Activated naive CD4-positive, alpha-beta T cell treated with anti-CD3 and anti-CD28 coated beads, Interleukin-2, amount 50 U/mL, for 72 hours (primary cell): Measurements from ENCODE around the gene GALNT18. TPM values are rescaled to one million over a fixed set of nuclear protein-coding genes. Genes with fewer than 3 reads are reported as not detected.
"Not testable (repeated sequence)": the region's sequence is repeated elsewhere in the genome, so short reads cannot be mapped to it uniquely, and the experiment has no call there.

Source experiments
- ATAC-seq, 2 donors: fragments of 150-1000 bp; cut with Tn5 transposase; 2 replicates each; pipeline ENCODE4 v1.10.0; 2021; ENCODE audit warnings: mild to moderate bottlenecking in 2 of 2, moderate library complexity in 2 of 2
- DNase-seq, 2 donors: peaks; one replicate each; pipeline ENCODE4 v3.0.0; 2021 to 2022; ENCODE audit warnings: low spot score in 2 of 2
- H3K27ac Mint-ChIP-seq, 2 donors: one replicate each; pipeline ENCODE4 v1.8.0; 2022; ENCODE audit warnings: mild to moderate bottlenecking in 2 of 2, mixed read lengths in 2 of 2
- H3K36me3 Mint-ChIP-seq, 2 donors: one replicate each; pipeline ENCODE4 v1.8.0; 2022; ENCODE audit warnings: mixed read lengths in 2 of 2
- H3K9me3 Mint-ChIP-seq, 2 donors: one replicate each; pipeline ENCODE4 v1.8.0; 2022; ENCODE audit warnings: mixed read lengths in 2 of 2
- total RNA-seq, 2 donors: library from RNA; stranded (reverse); gene quantifications; one replicate each; pipeline ENCODE4 v1.2.3, GENCODE V29; 2022

Gene GALNT18
- total RNA-seq, 2 donors from 2014 or later = 2.0 to 19.2 TPM

DNA sequence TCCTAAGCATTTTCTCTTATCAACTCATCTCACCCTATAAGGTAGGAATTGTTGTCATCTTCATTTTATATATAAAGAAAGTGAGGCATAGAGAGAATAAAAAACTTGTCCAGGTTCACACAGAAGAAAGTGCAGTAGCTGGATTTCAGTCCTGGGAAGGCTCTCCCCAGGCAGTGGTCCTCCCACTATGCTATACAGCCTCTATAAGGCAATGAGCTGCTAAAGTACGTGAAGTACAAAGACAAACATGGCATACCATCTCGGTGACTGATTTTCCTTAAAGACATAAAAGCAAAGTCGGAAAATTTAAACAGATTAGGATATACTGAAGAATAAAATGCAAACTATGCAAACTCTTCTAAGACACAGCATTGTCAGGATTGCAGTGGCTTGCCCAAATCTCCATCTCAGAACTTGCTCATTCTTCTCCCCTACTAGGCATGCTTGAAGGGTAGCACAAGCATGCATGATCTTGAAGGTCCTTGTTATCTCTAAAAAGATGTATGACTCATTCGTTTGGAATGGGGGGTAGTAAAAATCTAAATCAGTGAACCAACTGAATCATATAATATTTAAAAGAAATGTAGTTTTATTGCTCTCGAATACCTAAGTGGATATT, 171.0 kb downstream of the GALNT18 start:
- no peak for ATAC-seq
- Mint-ChIP-seq H3K36me3 (no peaks in the 10 kb centered on the region), H3K27ac (no peak overlapping the region), H3K9me3 (no peaks in the 10 kb centered on the region)
- no peak for DNase-seq

DNA sequence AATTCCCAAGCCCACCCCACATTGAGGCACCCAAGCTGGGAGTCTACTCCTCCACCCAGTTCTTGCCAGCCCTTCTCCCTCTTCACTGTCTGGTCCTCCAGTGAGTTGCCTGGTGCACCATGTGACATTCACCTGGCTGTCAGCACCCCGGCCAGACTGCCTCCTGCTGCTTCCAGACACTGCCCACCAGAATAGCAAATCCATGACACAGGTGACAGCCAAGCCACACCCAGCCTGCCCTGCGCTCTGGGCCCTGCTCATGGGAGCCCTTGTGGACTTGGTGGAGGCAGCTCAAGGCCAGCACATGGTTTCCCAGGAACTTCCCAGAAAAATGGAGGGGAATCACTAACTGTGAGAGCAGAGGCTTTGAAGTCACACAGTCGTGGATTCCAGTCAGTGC, 172.5 kb downstream of the GALNT18 start:
- Mint-ChIP-seq H3K9me3 (no peaks in the 10 kb centered on the region), H3K27ac (peak overlapping the region in 1 of 2 donors; percentile 61), H3K36me3 (no peaks in the 10 kb centered on the region)
- ATAC-seq = no peak
- no peak for DNase-seq

DNA sequence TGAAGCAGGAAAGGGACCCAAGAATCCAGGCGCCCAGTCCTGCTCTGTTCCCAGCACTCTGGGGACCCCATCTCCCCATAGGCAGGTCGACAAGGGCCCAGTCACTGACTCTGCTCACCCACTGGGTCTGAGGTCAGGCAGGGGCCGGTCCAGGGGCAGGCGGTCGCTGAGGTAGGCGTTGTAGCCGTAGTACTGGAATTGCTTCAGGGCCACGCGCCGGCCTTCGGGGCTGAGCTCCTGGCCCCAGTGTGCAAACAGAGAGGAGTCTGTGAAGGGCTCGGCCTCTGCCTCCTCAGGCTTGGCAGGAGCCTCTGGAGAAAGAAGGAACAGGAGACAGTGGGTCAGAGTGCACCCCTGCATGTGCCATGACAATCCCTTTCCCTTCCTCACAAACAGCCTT, 173.2 kb downstream of the GALNT18 start:
- no peaks in the 10 kb centered on the region for H3K36me3 Mint-ChIP-seq
- H3K27ac Mint-ChIP-seq = no peak overlapping the region
- H3K9me3 Mint-ChIP-seq = no peaks in the 10 kb centered on the region
- ATAC-seq (no peak), DNase-seq (no peak)

DNA sequence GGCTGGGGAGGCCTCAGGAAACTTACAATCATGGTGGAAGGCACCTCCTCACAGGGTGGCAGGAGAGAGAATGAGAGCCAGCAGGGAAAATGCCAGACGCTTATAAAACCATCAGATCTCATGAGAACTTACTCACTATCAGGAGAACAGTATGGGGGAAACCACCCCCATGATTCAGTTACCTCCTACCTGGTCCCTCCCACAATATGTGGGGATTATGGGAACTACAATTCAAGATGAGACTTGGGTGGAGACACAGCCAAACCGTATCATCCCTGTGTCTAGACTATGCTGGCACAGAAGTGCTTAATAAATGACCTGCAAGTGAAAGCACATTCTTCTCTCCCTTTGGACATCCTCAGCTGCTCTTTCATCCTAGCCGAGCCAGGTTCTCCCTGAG, 174.2 kb downstream of the GALNT18 start:
- not testable (repeated sequence) for H3K9me3 Mint-ChIP-seq, DNase-seq, H3K36me3 Mint-ChIP-seq, ATAC-seq
- H3K27ac Mint-ChIP-seq = peak overlapping the region in 1 of 2 donors; percentile 9

DNA sequence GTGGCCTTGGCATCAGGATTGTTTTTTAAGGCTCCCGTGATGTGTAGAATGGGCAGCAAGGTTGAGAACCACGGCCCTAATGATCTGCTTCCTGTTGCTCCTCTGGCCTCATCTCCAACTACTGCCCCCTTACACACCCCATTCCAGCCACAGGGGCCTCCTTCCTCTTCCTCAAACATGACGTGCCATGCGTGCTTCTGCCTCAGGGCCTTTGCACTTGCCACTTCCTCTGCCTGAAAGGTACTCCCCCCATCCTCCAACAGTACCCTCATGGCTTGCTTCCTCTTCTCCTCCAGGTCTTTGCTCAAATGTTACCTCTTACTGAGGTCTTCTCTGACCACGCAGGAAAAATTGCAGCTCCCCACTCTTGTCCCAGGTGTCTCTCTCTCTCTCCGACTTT, 174.8 kb downstream of the GALNT18 start:
- no peaks in the 10 kb centered on the region for H3K9me3 Mint-ChIP-seq
- H3K36me3 Mint-ChIP-seq = no peaks in the 10 kb centered on the region
- ATAC-seq (no peak), DNase-seq (no peak)
- H3K27ac Mint-ChIP-seq = peak overlapping the region in 1 of 2 donors; percentile 9

DNA sequence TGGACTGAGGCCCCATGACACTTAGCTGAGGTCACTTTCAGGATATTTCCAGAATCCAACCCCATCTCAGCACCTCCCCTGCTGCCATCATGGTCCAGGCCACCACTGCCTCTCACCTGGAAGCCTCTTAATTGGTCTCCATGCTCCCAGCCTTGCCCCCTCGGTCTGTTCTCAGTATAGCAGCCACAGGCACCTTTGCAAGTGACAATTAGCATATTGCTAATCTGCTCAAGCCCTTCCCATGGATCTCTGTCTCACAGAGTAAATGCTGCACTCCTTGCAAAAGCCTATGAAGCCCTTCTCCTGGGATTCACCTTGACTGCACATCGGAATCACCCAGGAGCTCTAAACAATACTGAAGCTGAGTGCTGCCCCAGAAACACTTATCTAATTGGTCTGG, 175.2 kb downstream of the GALNT18 start:
- Mint-ChIP-seq H3K27ac (peak overlapping the region in 1 of 2 donors; percentile 39), H3K36me3 (no peaks in the 10 kb centered on the region), H3K9me3 (no peaks in the 10 kb centered on the region)
- no peak for DNase-seq
- no peak for ATAC-seq

DNA sequence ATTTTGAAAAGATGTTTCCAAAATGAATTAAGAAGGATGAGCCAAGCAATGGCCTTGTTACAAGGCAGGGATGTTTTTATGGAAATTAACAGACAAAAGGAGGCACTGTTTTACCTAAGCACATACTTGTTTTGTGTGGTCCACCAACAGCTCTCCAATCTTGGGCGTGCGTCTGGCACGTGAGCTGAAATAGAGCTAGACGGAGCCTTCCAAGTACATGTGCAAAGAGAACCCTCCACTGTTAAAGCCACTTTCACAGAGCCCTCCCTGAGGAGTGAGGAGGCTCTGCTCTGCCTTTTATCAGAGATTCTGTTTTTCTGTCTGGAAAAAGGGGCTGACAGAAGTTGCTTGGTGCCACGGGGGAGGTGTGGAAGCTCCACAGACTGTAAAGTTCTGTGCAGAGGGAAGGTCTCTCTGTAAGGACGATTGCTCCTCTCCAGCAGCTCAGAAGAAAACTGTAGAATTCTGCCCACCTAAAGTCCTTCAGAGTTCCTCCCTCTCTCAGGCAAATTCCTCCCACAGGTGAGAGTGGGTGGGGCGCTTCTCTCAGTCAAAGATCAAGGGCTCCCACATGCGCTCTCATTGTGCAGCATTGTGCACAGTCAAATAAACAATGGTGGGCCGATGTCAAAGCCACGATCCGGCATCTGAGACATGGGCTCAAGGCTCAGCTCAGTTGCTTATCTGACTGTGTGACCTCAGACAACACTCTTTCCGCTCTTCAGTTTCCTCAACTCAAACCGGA, 176.2 kb downstream of the GALNT18 start:
- Mint-ChIP-seq H3K9me3 (no peaks in the 10 kb centered on the region), H3K27ac (no peak overlapping the region), H3K36me3 (no peaks in the 10 kb centered on the region)
- DNase-seq = no peak
- no peak for ATAC-seq

DNA sequence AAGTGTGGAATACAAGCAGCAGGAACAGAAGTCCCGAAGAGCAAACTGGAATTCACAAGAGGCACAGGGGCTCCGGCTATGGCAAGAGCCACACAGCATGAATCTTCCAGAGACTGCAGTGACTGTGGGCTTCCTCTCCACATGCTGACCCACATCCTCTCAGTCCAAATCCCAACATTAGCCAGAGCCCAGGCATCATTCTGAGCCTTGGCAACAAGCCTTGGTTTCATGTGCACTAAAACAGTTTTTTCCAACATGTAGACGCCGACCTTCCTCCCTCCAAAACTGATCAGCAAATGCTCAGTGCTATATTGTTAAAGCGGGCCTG, 177.0 kb downstream of the GALNT18 start:
- no peak for DNase-seq
- Mint-ChIP-seq H3K27ac (no peak overlapping the region), H3K9me3 (no peaks in the 10 kb centered on the region), H3K36me3 (no peaks in the 10 kb centered on the region)
- no peak for ATAC-seq

DNA sequence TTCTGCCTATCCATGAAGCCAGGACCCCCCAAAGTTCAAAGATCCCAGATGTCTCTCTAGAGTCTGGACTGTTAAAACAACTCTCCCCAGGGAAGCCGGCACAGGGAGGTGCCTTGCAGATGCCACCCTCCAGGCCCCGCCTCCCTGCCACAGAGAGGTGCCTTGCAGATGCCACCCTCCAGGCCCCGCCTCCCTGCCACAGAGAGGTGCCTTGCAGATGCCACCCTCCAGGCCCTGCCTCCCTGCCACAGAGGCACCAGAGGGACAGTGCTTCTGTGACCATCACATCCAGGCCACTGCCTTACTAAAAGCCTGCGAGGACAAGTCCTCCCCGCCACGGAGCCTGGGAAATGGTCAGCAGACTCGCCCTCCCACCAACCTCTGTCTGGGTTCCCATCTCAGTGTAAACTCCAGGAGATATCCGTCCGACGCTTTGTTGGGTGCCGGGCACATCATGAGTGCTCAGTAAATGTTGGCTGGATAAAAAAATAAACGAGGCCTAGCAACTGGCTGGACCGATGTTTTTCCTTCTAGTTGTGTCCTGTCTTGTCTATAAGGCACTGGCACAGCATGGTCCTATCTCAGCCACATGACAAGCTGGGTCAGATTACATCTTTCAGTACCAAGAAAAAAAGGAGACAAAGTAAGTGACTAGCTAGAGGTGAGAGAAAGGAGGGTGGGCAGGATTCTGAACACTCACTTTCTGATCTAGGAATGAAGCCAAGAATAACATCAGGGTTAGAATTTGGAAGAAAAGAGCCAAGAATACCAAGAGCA, 177.6 kb downstream of the GALNT18 start:
- DNase-seq = no peak
- ATAC-seq = no peak
- Mint-ChIP-seq H3K27ac (no peak overlapping the region), H3K9me3 (no peaks in the 10 kb centered on the region), H3K36me3 (no peaks in the 10 kb centered on the region)

DNA sequence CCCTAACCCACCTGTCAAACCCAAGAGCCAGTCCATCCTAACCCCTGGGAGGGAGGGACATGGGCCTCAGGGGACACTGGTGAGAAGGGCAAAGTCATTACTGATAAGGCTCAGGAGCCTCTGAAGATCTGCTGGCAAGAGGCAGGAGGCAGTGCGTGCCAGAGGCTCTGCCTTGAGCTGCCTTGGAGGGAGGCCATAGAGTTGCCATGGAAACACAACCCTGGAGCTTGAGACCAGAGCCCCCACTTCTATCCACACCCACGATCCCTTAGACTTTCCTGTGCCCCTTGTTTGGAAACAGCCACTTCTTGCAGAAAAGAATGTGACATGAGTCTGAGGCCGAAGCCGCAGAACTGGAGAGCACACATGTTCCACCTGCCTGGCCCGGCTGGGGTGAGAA, 179.0 kb downstream of the GALNT18 start:
- DNase-seq (no peak), ATAC-seq (no peak)
- no peaks in the 10 kb centered on the region for H3K36me3 Mint-ChIP-seq
- H3K9me3 Mint-ChIP-seq = no peaks in the 10 kb centered on the region
- H3K27ac Mint-ChIP-seq = no peak overlapping the region

DNA sequence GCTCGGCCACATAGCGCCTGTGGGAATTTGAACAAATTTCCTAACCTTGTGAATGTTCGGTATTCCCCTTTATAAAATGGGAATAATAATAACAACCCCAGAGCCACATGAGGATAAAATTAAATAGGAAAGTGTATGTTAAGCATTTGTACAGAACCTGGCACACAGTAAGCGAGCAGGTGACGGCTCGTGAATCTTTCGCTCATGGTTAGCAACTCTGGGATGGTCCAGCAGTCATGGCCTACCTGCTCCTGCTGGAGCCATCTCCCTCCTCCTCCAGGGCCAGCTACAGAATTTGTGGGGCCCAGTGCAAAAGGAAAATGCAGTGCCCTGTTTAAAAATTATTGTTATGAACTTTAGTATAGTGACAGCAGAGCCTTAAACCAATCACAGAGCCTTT, 180.3 kb downstream of the GALNT18 start:
- Mint-ChIP-seq H3K36me3 (no peaks in the 10 kb centered on the region), H3K27ac (no peak overlapping the region), H3K9me3 (no peaks in the 10 kb centered on the region)
- DNase-seq (no peak), ATAC-seq (no peak)

DNA sequence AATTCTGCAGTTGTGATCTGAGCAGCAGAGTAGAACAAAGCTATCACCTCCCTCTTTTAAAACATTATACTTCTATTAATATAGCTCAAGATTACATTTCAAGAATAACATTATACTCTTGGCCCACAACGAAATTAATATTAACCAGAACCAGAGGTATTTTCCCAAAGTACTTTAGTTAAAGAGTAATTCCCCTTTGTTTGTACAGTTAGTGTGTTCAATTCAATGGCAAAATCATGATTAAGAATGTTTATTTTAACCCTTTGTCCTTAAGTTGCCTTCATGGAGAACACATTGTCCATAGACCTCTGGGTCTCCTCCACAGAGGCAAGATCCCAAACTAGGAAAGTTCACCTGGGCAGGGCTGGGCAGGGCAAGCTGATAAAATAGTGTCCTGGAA, 180.7 kb downstream of the GALNT18 start:
- no peaks in the 10 kb centered on the region for H3K9me3 Mint-ChIP-seq
- no peak overlapping the region for H3K27ac Mint-ChIP-seq
- DNase-seq (no peak), ATAC-seq (no peak)
- no peaks in the 10 kb centered on the region for H3K36me3 Mint-ChIP-seq

DNA sequence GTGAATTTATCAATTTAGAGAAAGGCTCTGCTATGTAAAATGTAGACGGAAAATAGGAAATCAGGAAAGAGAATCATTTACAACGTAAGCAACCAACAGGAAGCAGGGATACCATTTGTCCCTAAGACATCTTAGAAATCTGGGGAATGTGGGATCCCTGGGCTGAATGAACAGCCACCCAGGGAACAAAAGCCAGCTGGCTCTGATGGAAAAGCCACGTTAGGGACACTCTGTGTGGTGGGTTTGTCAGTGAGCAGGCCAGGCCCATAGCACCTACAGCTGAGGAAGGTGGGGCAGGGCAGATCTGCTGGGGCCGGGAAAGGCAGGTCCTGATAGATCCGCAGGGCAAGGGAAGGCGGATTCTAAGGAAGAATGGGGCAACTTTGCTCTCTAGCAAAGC, 181.7 kb downstream of the GALNT18 start:
- H3K27ac Mint-ChIP-seq = no peak overlapping the region
- ATAC-seq (no peak), DNase-seq (no peak)
- no peaks in the 10 kb centered on the region for H3K9me3 Mint-ChIP-seq
- H3K36me3 Mint-ChIP-seq = no peaks in the 10 kb centered on the region

DNA sequence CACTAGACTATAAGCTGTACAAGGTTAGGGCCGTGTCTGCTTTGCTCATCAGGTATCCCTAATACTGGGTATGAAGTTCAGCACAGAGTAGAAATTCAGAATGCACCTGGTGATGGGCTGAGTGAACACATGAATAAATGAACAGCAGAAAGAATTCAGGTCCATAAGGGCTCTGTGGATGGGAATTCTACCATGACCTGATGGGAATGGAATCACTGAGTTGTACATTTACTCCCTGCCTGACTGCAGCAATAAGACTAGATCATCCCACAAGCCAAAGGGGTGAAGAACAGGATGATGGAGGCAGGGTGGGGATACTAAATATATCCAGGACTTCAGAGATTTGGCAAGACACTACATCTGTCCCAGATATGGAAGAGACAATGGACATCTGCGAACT, 182.2 kb downstream of the GALNT18 start:
- ATAC-seq (no peak), DNase-seq (no peak)
- Mint-ChIP-seq H3K36me3 (no peaks in the 10 kb centered on the region), H3K9me3 (no peaks in the 10 kb centered on the region), H3K27ac (no peak overlapping the region)

DNA sequence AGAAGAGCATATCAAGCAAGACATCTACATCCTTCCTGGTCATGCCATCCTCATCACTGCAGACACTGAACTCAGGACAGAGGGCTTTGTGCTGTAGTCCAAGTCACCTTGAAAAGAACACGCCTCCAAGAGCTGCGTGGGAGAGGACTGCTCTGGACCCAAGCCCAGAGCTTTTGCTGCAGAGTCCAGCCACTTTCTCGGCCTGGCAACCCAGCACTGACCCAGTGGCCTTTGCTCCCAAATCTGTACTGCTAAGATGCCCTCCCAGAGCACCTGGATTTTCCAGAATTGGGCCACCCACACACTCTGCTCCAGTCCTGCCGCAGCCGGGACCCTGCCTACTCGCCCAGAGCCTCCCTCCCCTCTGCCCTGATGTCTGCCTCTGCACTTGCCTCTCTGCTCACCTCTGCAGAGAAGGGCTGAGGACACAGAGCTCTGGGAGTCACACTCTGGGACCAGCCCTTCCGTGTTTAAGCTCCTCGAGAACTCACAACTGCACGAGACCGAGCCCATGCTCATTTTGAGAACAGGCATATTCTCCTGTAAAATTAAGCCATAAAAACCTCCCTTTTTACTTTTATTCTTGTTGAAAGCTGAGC, 185.0 kb downstream of the GALNT18 start:
- DNase-seq (no peak), ATAC-seq (no peak)
- Mint-ChIP-seq H3K9me3 (no peaks in the 10 kb centered on the region), H3K36me3 (no peaks in the 10 kb centered on the region), H3K27ac (no peak overlapping the region)

DNA sequence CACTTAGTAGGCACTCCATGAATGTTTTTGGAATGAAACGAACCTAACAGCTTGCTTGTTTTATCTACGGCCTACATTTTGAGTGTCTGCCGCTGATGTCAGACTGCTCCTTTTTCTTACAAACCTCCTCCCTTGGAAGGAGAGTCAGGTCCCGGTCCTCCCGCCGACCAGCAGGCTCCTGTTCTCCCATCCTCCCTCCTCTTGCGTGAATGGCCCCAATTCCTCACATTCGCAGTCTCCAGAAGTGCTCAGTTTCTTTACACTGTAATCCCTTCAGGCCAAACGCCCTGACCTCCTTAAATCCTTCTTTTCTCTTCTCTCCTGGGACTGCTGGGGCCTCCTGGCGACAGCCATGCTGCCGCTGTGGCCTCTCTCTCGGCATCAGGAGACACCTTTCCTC, 186.2 kb downstream of the GALNT18 start:
- Mint-ChIP-seq H3K27ac (no peak overlapping the region), H3K9me3 (no peaks in the 10 kb centered on the region), H3K36me3 (no peaks in the 10 kb centered on the region)
- ATAC-seq (no peak), DNase-seq (no peak)

DNA sequence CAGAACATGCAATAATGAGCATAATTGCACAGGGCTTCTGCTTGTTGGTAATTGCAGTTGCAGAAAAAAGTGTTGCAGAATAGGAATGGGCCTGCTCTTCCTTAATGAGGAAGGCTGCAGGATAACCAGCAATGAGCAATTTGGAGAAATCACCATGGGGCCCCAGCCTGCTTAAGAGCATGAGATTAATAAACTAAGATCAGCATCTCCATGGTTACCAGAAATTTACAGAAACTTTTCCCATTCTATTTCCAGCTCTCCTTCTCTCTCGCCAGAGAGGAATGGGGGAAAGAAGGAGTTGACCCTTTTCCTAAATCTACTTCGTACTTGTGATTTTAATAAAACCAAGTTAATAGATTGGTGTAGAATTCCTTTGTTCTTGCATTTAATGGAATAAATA, 187.8 kb downstream of the GALNT18 start:
- H3K36me3 Mint-ChIP-seq = no peaks in the 10 kb centered on the region
- DNase-seq (no peak), ATAC-seq (no peak)
- no peak overlapping the region for H3K27ac Mint-ChIP-seq
- no peaks in the 10 kb centered on the region for H3K9me3 Mint-ChIP-seq
